HCT116 (cell line): ENCODE results near the gene CUX1. TPM values are rescaled to one million over a fixed set of nuclear protein-coding genes. Genes with fewer than 3 reads are reported as not detected.

Source experiments
- ATAC-seq: fragments of 200-7000 bp; cut with Tn5 transposase; 2 replicates; pipeline ENCODE4 v1.9.1; 2020; ENCODE audit warnings: mild to moderate bottlenecking, moderate library complexity
- BruUV-seq: library from RNA; stranded (reverse); fragments of 400-500 nt; replicated peaks from 2 replicates; lab custom pipeline; 2021; lab: Mats Ljungman, UMichigan
- CTCF ChIA-PET: fragments of 300-600 bp; sonication (Branson Sonifier 250); formaldehyde crosslinking; loops from one replicate; lab custom pipeline; 2021; ENCODE audit warnings: antibody characterized with exemption; lab: Charles Lee
- POLR2A ChIA-PET: fragments of 300-600, 350-600 bp; sonication (Branson Sonifier 250); formaldehyde crosslinking; loops from one replicate; lab custom pipeline; 2021; ENCODE audit warnings: antibody characterized with exemption; lab: Charles Lee
- RAD21 ChIA-PET, 2 experiments: fragments of 300-600 bp; sonication (Branson Sonifier 250); formaldehyde crosslinking; loops; one replicate each; lab custom pipeline; 2023; ENCODE audit warnings: low total read pairs in 2 of 2; ENCODE audit not compliant: uncharacterized antibody in 2 of 2, unreplicated experiment in 2 of 2, low non-redundant PET in 1 of 2; lab: Charles Lee
- DNase-seq: peaks from one replicate; pipeline ENCODE4 v3.0.0-alpha.2; 2010; ENCODE audit warnings: low read depth, low spot score
- H2AFZ ChIP-seq: fragments of 200-600 bp; shearing (Covaris generic), sonication (generic); 2 replicates; pipeline ENCODE4 v1.6.1; 2017; ENCODE audit warnings: low read depth, mixed run types, mixed read lengths, antibody characterized with exemption, low read length; ENCODE audit not compliant: poor library complexity, severe bottlenecking
- H3K27ac ChIP-seq: 2 replicates; pipeline ENCODE4 v1.5.1; 2012; ENCODE audit warnings: low read depth, low read length
- H3K27me3 ChIP-seq: fragments of 200-600 bp; sonication (generic); 2 replicates; pipeline ENCODE4 v1.6.1; 2016; ENCODE audit warnings: mixed run types, low read length, mixed read lengths; ENCODE audit not compliant: insufficient read depth
- H3K36me3 ChIP-seq, 2 experiments: fragments of 200-500 bp in 1 of 2; fragments of 200-600 bp in 1 of 2; sonication (Bioruptor generic) in 1 of 2; sonication (generic) in 1 of 2; 2 replicates each; pipeline versions ENCODE4 v1.5.1 to v1.6.1; 2014 to 2016; ENCODE audit warnings: low read length in 2 of 2, inconsistent platforms in 1 of 2, mixed read lengths in 1 of 2, mixed run types in 1 of 2; ENCODE audit not compliant: insufficient read depth in 2 of 2, control insufficient read depth in 1 of 2
- H3K4me1 ChIP-seq, 2 experiments: fragments of 200-600 bp in 1 of 2; sonication (generic) in 1 of 2; 2 replicates each; pipeline versions ENCODE4 v1.5.1 to v1.6.1; 2012 to 2017; ENCODE audit warnings: low read length in 2 of 2, inconsistent platforms in 1 of 2, mild to moderate bottlenecking in 1 of 2, mixed read lengths in 1 of 2, mixed run types in 1 of 2, moderate library complexity in 1 of 2; ENCODE audit not compliant: insufficient read depth in 2 of 2, control insufficient read depth in 1 of 2
- H3K4me2 ChIP-seq: fragments of 200-600 bp; sonication (generic); 2 replicates; pipeline ENCODE4 v1.6.1; 2017; ENCODE audit warnings: mixed run types, low read length, mixed read lengths
- H3K4me3 ChIP-seq, 2 experiments: fragments of 200-600 bp in 1 of 2; sonication (generic) in 1 of 2; replicated peaks in 1 of 2; 2 replicates each; pipeline ENCODE4 v1.5.1; 2011 to 2016; ENCODE audit warnings: low read length in 2 of 2, control low read depth in 1 of 2, low read depth in 1 of 2, mild to moderate bottlenecking in 1 of 2, mixed read lengths in 1 of 2, mixed run types in 1 of 2
- H3K79me2 ChIP-seq: fragments of 200-600 bp; sonication (generic); 2 replicates; pipeline ENCODE4 v1.6.1; 2017; ENCODE audit warnings: mild to moderate bottlenecking, mixed run types, low read length, moderate library complexity, mixed read lengths; ENCODE audit not compliant: insufficient read depth
- H3K9ac ChIP-seq: fragments of 200-600 bp; sonication (generic); 2 replicates; pipeline ENCODE4 v1.6.1; 2016; ENCODE audit warnings: low read length, mixed read lengths
- H3K9me2 ChIP-seq: fragments of 200-600 bp; sonication (generic), shearing (Covaris generic); 2 replicates; pipeline ENCODE4 v1.6.1; 2017; ENCODE audit warnings: mixed run types, mild to moderate bottlenecking, moderate library complexity; ENCODE audit not compliant: insufficient read depth
- H3K9me3 ChIP-seq, 2 experiments: fragments of 200-500 bp in 1 of 2; fragments of 200-600 bp in 1 of 2; sonication (Bioruptor generic) in 1 of 2; sonication (generic) in 1 of 2; 2 replicates each; pipeline ENCODE4 v1.6.1; 2014 to 2017; ENCODE audit warnings: low read length in 2 of 2, mixed read lengths in 2 of 2, inconsistent platforms in 1 of 2, low read depth in 1 of 2, mild to moderate bottlenecking in 1 of 2, mixed run types in 1 of 2, moderate library complexity in 1 of 2; ENCODE audit not compliant: control insufficient read depth in 1 of 2, insufficient read depth in 1 of 2
- H4K20me1 ChIP-seq: fragments of 200-600 bp; sonication (generic), shearing (Covaris generic); 2 replicates; pipeline ENCODE4 v1.6.1; 2017; ENCODE audit warnings: mixed run types, mild to moderate bottlenecking, moderate library complexity; ENCODE audit not compliant: insufficient read depth
- JUND ChIP-seq: IDR thresholded peaks from 2 replicates; pipeline ENCODE4 v1.6.1; 2012
- intact Hi-C: fragments of 100-400 bp; cut with micrococcal nuclease; formaldehyde crosslinking; loops from 2 replicates; pipeline ENCODE4 v1.10.0; 2022
- total RNA-seq: library from RNA; stranded (reverse); gene quantifications from one replicate; pipeline ENCODE4 v1.2.1, GENCODE V29; 2021; ENCODE audit not compliant: unreplicated experiment
- TF ChIP-seq, protein P1 (sequence below): IDR thresholded peaks from 2 replicates; pipeline ENCODE4 v1.6.1; 2011; ENCODE audit warnings: mild to moderate bottlenecking, low read length, moderate library complexity; ENCODE audit not compliant: insufficient replicate concordance; ENCODE audit errors: extremely low read depth
- TF ChIP-seq, protein P2 (sequence below): IDR thresholded peaks from 2 replicates; pipeline ENCODE4 v1.6.1; 2012; ENCODE audit warnings: low read depth

Gene CUX1
- total RNA-seq, 1 experiment from 2014 or later, result 68.9 TPM

DNA sequence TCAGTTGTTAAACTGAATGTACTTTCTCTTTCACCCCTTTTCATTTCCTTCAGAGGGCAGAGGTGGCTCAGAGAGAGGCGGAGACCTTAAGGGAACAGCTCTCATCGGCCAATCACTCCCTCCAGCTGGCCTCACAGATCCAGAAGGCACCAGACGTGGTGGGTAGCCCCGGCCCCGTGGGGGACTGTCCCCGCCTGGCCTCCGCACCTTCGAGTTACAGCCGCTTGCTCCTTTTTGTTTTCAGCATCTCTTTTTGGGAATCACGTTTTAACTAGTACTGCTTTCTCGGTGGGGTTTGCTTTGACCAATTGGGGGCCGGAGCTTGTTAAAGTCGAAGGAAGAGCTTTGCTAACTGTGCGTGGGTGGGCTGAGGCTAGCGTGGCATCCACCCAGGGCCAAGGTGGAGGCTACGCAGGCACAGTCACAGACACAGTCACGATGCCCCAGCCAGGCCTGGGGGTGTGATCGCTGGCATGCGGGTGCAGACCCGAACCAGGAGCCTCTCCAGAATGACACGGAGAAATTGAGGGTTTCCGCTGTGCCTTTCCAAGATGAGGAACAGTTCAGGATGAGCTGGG lies 353.1 kb downstream of the CUX1 start (continued):
- TF ChIP-seq, protein P1, sequence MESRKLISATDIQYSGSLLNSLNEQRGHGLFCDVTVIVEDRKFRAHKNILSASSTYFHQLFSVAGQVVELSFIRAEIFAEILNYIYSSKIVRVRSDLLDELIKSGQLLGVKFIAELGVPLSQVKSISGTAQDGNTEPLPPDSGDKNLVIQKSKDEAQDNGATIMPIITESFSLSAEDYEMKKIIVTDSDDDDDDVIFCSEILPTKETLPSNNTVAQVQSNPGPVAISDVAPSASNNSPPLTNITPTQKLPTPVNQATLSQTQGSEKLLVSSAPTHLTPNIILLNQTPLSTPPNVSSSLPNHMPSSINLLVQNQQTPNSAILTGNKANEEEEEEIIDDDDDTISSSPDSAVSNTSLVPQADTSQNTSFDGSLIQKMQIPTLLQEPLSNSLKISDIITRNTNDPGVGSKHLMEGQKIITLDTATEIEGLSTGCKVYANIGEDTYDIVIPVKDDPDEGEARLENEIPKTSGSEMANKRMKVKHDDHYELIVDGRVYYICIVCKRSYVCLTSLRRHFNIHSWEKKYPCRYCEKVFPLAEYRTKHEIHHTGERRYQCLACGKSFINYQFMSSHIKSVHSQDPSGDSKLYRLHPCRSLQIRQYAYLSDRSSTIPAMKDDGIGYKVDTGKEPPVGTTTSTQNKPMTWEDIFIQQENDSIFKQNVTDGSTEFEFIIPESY, result no peak

DNA sequence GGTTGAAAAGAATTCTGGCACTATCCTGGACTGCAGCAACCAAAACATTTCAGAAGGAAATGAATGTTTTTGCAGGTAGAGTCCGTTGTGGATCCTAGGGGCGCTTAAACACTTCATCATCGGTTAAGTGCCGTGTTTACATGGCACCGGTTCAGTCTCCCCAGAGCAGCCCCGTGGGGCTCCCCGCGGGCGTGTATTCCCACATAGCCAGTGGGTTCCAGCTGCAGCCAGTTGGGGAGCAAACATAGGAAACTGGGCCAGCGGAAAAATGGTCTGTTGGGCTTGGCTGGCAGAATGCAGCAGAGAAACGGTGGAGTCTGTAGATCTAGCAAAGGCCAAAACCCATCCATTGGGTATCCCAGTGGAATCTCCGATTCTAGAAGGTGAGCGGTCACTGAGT lies 356.2 kb downstream of the CUX1 start:
- BruUV-seq, result no TSS peak
- TF ChIP-seq, protein P1, result no peak
- no peak for TF ChIP-seq JUND
- TF ChIP-seq, protein P2, sequence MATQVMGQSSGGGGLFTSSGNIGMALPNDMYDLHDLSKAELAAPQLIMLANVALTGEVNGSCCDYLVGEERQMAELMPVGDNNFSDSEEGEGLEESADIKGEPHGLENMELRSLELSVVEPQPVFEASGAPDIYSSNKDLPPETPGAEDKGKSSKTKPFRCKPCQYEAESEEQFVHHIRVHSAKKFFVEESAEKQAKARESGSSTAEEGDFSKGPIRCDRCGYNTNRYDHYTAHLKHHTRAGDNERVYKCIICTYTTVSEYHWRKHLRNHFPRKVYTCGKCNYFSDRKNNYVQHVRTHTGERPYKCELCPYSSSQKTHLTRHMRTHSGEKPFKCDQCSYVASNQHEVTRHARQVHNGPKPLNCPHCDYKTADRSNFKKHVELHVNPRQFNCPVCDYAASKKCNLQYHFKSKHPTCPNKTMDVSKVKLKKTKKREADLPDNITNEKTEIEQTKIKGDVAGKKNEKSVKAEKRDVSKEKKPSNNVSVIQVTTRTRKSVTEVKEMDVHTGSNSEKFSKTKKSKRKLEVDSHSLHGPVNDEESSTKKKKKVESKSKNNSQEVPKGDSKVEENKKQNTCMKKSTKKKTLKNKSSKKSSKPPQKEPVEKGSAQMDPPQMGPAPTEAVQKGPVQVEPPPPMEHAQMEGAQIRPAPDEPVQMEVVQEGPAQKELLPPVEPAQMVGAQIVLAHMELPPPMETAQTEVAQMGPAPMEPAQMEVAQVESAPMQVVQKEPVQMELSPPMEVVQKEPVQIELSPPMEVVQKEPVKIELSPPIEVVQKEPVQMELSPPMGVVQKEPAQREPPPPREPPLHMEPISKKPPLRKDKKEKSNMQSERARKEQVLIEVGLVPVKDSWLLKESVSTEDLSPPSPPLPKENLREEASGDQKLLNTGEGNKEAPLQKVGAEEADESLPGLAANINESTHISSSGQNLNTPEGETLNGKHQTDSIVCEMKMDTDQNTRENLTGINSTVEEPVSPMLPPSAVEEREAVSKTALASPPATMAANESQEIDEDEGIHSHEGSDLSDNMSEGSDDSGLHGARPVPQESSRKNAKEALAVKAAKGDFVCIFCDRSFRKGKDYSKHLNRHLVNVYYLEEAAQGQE, result no peak
- H3K4me2 ChIP-seq, result no peak overlapping the region
- H3K79me2 ChIP-seq, result no peaks in the 10 kb centered on the region
- no peak for ATAC-seq
- no peak for DNase-seq
- no peaks in the 10 kb centered on the region for H3K9me2 ChIP-seq
- CTCF ChIA-PET, result no interaction called here
- POLR2A ChIA-PET, result no interaction called here
- no peak overlapping the region for H3K9ac ChIP-seq
- H3K36me3 ChIP-seq, result no peaks in the 10 kb centered on the region
- H4K20me1 ChIP-seq, result no peaks in the 10 kb centered on the region
- H3K27ac ChIP-seq, result no peak overlapping the region
- no peak overlapping the region for H3K4me3 ChIP-seq
- no peak overlapping the region for H2AFZ ChIP-seq
- RAD21 ChIA-PET, result no interaction called here
- no peaks in the 10 kb centered on the region for H3K9me3 ChIP-seq
- intact Hi-C loops, result no loop called here
- H3K4me1 ChIP-seq, result no peaks in the 10 kb centered on the region
- H3K27me3 ChIP-seq, result no peaks in the 10 kb centered on the region
